Measurements from ENCODE around the gene MED15.
A peak's percentile ranks its signal among the peaks of the same experiment; 100 is the strongest.
"Not testable (repeated sequence)": the region's sequence is repeated elsewhere in the genome, so short reads cannot be mapped to it uniquely, and the experiment has no call there.

The MED15 gene

GRCh38 chr22:20607157-20607907 is 99.9 kb downstream of the MED15 start:
- no peak for DNase-seq

DNA sequence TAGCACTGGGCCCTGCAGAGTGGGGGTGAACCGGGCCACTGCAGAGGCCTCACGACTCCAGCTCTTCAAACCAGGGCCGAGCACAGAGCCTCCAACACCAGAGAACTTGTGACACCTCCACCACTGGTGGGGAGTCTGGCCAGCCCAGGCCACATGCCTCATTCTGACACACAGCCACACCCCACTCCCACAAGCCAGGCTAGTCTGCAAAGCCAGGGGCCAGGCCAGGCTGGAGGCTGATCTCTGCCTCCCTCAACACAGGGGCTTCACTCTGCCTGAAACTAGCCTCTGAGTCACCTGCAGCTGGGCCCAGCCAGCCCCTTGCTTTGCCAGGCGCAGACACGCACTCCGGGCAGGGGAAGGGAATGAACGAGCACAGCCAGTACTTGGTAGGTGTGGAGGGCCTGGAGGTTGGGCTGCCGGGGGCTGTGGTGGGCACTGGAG is 102.9 kb downstream of the MED15 start:
- DNase-seq: no peak

DNA sequence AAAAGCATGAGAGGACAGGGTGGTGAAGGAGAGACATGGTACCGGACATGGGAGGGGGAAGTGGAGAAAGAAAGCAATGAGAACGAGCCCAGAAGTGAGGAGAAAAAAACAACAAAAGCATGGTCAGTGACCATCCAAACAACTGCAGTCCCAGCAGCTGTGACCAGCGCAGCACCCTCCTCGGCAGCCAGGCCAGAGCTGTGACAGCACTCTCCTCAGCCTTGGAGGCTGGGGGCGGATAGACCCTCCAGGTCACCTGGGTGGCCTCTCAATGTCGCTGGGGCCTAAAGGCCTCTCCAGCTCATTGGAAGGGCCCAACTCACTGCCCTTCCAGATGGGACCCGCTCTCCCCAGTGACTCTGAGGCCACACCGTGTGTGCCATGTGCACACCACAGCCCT is 103.3 kb downstream of the MED15 start:
- no peak for DNase-seq

GRCh38 chr22:20611418-20611817 is 104.0 kb downstream of the MED15 start:
- DNase-seq: no peak

DNA sequence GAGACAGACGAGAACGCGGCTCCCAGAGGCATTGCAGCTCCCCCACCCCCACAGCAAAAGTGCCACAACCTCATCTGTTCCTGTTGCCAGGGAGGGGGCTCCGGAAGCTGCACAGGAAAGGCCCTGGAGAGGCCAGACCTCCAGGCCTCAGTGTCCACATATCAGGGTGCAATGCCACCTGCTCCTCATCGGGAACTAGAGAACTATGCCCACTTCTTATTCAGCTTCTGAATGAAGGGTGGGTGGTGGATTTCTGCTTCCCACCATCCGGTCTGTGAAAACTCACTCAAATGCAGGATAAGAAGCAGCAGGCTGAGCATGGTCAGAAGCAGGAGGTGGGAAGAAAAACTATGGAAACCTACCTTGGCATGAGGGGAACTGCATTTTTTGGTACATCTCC is 105.9 kb downstream of the MED15 start:
- no peak for DNase-seq

- no peak for DNase-seq
Observed at GRCh38 chr22:20615021-20615420, 107.6 kb downstream of the MED15 start.

DNA sequence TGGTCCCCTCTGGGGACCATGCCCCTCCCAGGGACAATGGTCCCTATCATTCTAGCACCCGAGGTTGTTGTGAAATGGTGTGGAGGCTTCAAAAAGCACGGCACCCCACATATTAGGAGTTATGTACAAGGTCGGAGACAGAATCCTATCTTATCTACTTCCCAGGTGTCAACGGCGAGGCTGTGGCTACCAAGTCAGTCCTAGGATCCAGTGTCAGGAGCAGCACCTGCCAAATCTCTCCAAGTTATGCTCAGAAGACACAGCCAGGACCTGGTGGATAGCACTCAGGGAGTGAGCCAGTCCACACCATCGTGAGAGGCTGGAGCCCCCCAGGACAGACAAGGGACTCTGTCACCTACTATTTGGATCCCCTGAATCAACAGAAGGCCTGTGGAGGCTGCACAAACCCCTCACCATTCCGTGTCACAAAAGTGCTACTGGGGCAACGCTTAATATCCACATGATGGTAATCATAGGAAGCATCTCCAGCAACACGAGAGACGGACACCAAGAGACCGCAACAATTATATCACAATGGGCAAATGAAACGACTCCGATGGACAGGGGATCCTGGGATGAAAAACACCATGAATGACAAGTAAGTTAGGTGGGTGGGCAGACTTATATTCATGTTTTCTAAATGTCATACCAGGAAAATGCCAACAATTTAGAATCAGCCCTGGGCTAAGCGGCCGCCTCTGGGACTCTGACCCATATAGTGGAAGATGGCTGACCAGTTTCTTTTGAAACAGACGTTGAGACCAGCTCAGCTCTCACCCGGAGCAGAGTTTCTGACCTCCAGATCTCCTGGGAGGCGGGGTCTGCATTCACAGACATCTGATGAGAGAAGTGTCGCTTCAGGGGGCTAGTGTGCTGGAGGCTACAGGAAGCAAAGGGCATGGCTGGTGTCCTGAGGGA is 108.4 kb downstream of the MED15 start:
- no peak for DNase-seq

- no peak for DNase-seq
Observed at GRCh38 chr22:20616451-20617043, 109.1 kb downstream of the MED15 start.

DNA sequence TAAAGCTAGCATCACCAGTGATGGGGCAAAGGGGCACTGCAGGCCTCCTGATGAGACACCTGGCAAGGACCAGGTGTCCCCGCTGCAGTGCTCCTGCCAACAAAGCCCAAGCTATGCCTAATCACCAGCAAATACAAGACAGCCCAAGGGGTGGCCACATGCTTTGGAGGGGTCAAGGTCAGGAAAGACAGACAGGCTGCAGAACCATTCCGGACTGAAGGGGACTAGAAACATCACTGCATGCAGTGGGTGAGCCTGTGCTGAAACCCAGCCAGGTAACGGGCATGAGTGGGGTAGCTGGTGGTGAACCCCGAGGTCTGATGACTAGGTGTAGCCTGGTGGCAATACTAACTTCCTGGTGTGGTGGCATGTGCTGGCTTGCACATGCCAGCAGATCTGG is 111.1 kb downstream of the MED15 start:
- no peak for DNase-seq

GRCh38 chr22:20619045-20619892 is 111.9 kb downstream of the MED15 start:
- DNase-seq: no peak

- not testable (repeated sequence) for DNase-seq
Observed at GRCh38 chr22:20619893-20620194, 112.4 kb downstream of the MED15 start.

GRCh38 chr22:20621162-20621561 is 113.8 kb downstream of the MED15 start:
- DNase-seq: no peak

GRCh38 chr22:20622650-20623339 is 115.4 kb downstream of the MED15 start:
- no peak for DNase-seq

DNA sequence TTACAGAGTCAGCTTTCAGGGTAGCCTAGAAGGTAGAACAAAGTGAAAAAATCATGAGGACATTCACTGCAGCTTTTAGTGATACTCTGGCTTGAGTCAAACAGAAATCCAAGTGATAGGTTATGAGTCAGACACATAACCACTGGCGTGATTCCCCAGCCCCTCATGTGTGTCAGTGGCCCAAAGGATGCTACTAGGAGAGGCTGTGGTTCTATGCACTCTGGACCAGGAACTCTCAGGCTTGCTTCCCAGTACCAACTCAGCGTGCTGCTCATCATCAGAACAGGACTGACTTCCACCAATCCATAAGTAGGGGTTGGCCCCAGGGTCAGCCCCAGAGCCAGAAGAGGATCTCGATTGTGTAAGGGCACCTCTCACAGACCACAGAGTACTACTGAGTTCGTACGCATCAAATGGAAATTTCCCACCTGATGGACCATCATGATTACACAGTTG is 116.8 kb downstream of the MED15 start:
- peak; percentile 77 for DNase-seq

DNA sequence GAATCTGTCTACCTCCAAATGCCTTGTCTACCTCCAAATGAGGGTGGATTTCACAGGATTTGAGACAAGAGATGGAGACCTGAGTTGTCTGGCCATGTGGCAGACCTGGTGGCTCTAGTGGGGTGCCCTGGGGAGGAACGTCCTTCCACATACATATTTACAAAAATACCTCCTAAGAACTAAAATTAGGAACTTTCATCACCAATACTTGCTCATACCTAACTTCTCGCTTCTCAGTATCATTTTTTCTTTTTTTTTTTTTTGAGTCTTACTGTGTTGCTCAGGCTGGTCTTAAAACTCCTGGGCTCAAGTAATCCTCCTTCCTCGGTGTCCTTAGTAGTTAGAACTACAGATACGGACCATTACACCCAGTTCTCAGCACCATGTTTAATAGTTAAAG is 117.9 kb downstream of the MED15 start:
- DNase-seq: no peak

DNA sequence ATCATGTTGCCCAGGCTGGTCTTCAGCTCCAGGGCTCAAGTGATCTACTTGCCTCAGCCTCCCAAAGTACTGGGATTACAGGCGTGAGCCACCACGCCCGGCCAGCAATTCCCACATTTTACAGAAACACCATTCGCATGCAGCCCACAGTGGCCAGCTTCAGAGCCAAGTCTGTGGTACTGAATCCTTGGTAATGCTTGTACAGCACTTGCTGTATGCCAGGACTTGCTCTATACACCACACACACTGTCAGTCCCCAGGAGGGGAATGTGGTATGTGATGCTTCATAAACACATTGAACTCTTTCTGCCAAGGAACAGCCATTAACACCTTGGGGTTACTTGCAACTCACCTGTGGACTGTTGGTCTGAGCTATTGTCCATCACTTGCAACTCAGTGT is 119.4 kb downstream of the MED15 start:
- DNase-seq: no peak

- DNase-seq: no peak
Observed at GRCh38 chr22:20627432-20627831, 120.0 kb downstream of the MED15 start.

GRCh38 chr22:20628081-20628939 is 120.9 kb downstream of the MED15 start:
- DNase-seq: no peak

- no peak for DNase-seq
Observed at GRCh38 chr22:20629401-20629800, 122.0 kb downstream of the MED15 start.

DNA sequence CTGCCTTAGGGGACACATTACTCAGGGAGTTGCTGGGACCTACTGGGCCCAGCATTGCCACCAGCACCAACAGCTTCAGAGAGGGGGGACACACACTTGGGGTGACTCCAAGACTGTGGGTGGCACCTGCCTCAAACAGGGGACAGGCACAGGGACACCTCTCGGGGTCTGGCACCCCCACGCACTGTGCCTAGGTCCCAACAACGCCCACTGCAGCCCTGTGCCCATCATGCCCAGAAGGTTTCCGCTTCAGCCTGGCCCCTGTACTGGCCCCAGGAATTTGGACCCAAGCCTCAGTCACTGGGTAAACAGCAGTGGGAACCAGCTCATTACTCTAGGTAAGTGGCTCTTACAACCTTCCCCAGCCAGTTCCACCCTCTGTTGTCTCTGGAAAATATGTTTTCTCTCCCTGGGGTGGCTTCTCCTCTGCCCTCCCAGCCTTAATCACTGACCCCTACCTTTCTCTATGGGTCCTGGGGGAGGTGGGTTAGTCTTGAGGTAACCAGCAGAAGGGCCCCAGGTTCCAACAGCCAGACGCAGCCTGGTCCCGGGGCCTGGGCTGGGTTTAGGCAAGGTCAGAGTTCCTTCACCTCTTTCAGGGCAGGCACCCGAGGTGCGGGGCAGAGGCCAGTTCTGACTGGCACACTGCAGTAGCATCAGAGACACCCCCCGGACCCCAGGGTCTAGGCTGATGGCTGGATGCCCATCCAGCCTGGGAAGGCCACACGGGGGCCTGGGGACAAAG is 123.6 kb downstream of the MED15 start:
- DNase-seq: no peak

Measured in stimulated activated CD8-positive, alpha-beta memory T cell treated with anti-CD3 and anti-CD28 coated beads, Interleukin-4, amount 100 ng/mL, for 48 hours (primary cell).